IPS-11a (cell line): ENCODE data around the gene DMAC2.
"Not testable (repeated sequence)": the region's sequence is repeated elsewhere in the genome, so short reads cannot be mapped to it uniquely, and the experiment has no call there.

Source experiments
- H3K4me3 ChIP-seq: one replicate; pipeline ENCODE4 v1.5.1; 2013; ENCODE audit warnings: low read depth, low read length, control low read depth

DMAC2 gene

DNA sequence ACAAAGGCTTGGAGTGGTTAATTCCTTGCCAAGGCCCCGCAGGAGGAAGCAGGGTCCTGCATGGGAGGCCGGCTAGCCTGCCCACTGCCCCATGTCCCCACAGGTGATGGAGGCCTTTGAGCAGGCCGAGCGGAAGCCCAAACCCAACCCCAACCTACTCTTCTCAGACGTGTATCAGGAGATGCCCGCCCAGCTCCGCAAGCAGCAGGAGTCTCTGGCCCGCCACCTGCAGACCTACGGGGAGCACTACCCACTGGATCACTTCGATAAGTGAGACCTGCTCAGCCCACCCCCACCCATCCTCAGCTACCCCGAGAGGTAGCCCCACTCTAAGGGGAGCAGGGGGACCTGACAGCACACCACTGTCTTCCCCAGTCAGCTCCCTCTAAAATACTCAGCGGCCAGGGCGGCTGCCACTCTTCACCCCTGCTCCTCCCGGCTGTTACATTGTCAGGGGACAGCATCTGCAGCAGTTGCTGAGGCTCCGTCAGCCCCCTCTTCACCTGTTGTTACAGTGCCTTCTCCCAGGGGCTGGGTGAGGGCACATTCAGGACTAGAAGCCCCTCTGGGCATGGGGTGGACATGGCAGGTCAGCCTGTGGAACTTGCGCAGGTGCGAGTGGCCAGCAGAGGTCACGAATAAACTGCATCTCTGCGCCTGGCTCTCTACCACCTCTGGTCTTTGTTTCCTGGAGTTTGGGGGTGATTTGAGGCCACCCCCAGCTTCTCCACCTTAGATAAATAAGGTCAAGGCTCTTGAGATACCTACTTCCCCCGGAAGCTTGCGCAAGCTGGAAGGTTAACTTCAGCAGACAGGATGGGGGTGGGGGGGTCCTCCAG is 15.2 kb downstream of the DMAC2 start:
- H3K4me3 ChIP-seq: no peak overlapping the region

DNA sequence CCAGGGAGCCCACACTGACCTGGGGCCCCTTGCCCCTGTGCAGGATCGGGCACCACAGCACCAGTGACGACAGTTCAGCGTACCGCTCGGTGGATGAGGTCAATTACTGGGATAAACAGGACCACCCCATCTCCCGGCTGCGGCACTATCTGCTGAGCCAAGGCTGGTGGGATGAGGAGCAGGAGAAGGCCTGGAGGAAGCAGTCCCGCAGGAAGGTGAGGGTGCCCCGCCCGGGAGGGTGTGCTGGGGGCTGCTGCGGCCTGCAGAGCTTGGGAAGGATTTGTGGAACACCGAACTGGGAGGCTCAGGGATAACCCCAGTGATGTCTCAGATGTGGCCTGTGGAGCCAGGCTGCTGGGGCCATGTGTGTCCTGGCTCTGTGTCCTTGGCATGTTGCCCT is 16.8 kb downstream of the DMAC2 start:
- no peak overlapping the region for H3K4me3 ChIP-seq

DNA sequence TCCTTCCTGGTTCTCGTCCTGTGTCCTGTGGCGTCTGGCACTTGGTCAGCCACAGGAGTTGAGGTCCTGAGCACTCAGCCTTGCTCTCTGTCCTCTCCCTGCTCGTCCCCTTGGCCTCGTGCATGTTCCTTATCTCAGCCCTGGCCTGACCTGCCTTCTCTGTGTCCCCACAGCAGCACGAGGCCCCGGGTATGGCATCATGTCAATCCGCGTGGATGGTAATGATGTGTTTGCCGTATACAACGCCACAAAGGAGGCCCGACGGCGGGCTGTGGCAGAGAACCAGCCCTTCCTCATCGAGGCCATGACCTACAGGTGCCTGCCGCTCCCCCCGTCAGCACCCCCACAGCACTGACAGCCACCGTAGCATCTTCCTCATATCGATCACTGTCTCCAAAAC is 17.3 kb downstream of the DMAC2 start:
- H3K4me3 ChIP-seq: no peak overlapping the region

DNA sequence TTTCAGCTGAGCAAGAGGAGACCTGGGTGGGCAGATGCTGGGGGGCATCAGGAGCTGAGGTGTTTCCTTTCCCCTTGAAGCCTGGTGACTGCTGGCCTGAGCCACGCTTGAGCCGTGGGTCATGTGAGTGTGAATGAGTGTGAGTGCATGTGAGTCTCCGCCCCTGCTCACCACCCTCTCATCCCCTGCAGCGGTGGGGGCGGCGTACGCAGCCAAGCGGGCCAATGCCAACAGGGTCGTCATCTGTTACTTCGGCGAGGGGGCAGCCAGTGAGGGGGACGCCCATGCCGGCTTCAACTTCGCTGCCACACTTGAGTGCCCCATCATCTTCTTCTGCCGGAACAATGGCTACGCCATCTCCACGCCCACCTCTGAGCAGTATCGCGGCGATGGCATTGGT is 17.7 kb downstream of the DMAC2 start:
- no peak overlapping the region for H3K4me3 ChIP-seq

DNA sequence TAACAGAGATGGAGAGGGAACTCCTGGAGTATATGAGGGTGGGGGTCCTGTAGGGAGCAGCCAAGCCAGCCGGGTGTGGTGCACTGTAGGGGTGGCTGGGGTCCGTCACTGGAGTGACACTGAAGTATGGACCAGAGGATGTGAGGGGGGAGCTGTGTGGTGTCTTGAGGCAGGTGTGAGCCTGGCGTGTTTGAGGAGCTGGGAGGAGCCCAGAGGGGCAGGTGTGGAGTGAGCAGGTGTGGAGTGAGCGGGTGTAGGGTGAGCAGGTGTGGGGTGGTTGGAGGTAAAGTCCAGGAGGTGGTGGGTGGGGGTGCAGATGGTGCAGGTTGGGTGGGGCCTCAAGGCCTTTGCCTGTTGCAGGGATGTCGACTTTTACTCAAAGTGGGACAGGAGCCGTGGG is 18.4 kb downstream of the DMAC2 start:
- no peak overlapping the region for H3K4me3 ChIP-seq

DNA sequence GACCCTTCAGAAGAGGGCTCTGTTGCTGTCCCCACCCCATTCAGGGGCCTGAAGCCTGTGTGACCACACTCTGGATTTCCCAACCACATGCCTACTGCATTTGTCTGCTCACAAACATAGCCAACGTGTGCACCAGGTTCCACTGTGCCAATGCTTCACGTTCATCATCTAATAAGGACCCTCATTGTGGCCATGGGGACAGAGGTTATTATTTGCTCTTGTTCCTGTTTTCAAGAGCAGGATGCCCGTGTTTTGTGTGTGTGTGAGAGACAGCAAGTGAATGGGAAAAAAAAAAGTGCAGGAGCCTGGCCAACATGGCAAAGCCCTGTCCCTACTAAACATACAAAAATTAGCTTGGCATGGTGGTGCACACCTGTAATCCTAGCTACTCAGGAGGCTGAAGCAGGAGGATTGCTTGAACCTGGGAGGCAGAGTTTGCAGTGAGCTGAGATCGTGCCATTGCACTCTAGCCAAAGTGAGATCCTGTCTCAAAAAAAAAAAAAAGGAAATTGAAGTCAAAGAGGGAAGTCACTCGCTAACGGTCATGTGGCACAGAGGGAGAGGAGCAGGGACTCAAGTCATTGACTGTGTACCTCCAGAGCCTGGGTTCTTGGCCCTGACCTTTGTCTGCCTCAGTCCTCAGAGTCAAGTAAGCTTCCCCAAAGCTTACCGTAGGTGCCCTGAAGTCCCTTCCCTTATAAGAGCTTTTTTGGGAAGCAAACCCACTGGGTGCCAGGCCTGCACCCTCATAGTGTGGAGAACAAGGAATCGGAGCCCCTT is 19.4 kb downstream of the DMAC2 start:
- no peak overlapping the region for H3K4me3 ChIP-seq

DNA sequence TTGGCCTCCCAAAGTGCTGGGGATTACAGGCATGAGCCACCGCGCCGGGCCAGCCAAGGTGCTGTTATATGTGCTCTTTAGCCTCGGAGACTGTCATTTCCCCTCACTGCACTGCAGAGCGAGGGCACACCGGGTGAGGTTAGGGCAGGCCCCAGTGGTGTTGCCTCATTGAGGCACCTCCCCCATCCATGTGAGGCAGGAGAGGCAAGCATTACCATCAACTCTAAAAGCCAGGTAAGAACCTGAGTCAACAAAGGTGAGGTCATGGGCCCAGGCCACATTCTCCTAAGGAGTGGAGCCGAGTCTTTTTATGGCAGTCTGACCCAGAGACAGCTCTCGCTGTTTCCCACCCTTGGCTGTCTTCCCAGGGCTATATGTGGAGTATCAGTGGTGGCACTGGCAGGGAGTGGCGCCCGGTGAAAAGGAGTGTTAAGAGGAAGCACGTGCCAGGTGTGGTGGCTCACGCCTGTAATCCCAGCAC is 23.5 kb downstream of the DMAC2 start:
- H3K4me3 ChIP-seq: no peak overlapping the region

DNA sequence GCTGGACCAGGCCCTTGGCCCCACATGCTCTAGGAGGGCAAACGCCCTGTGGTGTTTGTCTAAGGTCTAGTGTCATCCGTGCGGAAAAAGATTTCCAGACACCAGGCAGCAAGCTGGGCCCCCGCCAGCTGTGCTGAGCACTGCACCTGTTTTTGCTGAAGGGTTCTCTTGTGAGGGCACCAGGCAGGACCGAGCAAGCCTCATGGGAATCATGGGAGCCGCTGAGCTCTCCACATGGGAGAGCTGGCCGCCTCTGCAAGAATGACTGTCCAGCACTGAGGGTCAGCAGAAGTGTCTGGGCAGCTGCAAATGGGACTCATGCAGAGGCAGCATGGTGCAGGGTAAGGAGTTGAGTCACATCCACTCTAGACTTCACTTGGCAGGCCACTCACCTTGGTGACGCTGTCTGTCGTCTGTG is 24.5 kb downstream of the DMAC2 start:
- no peak overlapping the region for H3K4me3 ChIP-seq

DNA sequence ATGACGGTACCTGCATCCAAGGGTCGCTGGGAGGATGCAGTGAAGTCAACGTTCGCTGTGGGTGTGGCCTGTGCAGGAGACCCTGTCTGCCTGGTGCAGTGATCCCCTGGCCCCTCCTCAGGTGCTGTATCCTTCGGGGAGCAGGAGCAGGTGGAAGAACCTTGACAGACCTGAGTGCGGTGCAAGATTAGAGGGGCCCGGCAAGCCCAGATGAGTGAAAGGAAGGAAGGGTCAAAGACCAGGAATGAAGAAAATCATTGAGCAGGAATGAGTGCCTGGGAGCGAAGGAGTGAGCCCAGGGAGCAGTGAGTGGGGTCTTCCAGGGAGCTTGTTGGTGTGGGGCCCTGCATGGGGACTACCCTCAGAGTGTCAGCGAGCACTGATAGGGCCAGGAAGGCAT is 25.3 kb downstream of the DMAC2 start:
- H3K4me3 ChIP-seq: no peak overlapping the region

DNA sequence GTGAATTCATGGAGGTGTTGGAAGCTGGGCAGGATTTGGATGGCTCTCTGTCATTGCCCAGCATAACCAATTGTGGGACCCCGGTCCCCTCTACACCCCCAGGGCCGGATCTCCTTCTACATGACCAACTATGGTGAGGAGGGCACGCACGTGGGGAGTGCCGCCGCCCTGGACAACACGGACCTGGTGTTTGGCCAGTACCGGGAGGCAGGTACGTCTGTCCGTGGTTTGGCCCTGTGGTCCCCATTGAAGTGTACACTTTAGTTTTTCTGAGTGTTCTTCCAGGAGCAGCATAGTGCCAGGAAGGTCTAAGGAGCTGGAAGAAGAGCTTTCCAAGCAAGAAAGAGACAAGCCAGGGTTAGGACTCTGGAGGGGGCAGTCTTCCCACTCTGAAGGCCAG is 25.8 kb downstream of the DMAC2 start:
- no peak overlapping the region for H3K4me3 ChIP-seq

DNA sequence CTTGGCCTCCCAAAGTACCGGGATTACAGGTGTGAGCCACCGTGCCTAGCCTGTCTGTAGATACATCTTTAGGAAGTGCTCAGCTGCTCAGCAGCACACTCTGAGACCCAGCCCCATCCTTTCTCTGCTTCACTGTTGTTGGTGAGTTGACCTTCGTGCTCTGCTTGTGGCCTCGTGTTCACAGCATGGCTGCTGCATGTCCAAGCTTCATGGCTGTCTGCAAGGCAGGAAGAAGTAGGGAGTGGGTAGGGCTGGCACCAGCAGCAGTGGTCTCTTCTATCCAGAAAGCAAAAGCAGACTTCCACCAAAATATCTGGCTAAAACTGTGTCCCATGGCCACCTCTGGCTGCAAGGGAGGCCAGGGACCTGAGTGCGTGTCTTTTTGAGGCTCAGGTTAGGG is 26.8 kb downstream of the DMAC2 start:
- H3K4me3 ChIP-seq: no peak overlapping the region

DNA sequence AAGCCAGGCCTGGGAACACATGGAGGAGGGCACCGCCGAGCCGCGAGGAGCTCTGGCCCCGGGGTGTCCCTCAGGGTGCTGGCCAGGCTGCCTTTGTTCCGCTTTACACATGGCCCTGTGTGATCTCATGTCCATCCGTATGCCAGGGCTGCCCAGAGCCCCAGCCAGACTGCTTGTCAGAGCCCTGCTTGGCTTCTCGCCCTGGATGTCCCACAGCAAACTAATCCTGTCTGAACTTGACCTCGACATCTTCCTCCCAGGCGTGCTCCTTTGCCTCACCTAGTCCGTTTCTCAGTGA is 27.8 kb downstream of the DMAC2 start:
- no peak overlapping the region for H3K4me3 ChIP-seq

DNA sequence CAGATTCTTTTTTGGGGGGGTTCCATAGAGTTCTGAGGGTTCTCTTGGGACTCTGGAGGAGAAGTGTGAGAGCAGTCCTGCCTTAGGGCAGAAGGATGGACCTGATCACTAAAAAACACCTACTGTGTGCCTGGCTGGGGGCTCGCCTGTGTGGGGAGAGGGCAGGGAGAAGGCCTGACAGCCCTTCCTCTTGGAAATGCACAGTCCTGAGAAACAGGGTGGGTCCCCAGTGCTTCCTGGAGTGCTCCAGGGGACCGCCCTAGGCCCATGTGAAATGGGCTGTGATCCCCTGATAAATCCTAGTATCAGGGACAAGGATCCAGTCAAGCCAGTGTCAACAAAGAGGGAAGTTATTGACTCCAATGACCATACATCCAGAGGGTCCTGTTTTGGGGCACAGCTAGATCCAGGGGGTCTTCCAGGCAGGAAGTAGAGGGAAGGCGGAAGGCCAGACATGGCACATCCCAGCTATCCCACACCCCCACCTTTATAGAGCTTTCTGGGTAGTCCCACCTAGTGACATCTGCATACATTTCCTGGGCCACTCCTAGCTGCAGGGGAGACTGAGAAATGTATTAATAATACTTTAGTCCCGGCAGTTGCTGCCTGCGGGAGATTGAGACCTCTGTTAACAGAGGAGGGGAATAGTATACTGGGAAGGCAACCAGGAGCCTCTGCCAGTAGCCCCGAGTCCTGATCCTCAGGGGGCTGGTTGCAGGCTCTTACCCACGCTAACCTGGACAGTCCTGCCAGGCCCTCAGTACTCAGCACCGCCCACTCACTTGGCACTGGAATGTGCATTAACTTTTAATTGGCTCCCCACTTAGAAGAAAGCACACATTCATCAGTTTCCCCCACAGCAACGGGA is 28.4 kb downstream of the DMAC2 start:
- no peak overlapping the region for H3K4me3 ChIP-seq

DNA sequence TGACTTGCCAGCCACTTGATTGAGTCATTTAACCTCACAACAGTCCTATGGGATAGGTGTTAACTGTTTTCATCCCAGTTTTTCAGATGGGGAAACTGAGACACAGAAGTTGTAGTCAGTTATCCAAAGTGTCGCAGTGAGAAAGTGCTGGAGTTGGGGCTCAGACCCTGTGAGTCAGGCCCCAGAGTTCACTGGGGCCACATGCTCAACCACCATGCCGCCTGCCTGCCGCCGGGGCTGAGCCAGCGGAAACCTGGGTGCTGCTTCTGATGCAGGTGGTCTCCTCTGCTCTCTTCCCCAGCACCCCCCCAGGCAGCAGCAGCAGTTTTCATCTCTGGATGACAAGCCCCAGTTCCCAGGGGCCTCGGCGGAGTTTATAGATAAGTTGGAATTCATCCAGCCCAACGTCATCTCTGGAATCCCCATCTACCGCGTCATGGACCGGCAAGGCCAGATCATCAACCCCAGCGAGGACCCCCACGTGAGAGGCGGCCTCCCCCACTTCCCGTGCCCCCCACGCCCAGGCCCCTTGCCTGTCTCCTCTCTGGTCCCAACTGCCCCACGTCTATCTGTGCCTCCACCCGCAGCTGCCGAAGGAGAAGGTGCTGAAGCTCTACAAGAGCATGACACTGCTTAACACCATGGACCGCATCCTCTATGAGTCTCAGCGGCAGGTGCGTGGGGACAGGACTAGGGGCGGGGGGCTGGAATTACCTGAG is 29.2 kb downstream of the DMAC2 start:
- no peak overlapping the region for H3K4me3 ChIP-seq

DNA sequence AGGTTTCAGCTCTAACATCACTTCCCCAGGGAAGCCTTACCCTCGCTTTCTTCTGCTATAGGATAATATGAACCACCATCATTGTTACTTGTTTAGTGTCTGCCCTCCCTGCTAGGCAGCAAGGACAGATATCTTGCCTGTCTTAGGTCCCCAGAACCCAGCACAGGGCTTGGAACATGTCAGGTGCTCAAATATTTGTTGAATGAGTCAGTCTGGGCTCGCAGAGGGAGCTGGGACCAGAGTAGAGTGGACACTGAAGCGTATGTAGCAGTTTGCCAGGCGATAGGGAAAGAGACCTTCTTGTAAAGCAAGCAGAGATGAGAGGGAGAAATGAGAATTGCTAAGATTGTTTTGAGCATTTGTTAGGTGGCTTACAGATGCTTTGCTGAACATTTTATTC is 30.4 kb downstream of the DMAC2 start:
- no peak overlapping the region for H3K4me3 ChIP-seq

DNA sequence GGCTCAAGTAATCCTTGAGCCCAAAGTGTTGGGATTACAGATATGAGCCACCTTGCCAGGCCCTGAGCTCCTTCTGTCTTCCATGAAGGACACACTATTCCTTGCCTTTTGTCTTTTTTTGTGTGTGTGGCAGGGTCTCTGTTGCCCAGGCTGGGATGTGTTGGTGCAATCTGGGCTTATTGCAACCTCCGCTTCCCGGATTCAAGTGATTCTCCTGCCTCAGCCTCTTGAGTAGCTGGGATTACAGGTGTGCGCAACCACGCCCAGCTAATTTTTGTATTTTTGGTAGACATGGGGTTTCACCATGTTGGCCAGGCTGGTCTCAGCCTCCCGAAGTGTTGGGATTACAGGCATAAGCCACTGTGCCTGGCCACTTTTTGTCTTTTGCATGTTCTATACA is 30.9 kb downstream of the DMAC2 start:
- H3K4me3 ChIP-seq: not testable (repeated sequence)

DNA sequence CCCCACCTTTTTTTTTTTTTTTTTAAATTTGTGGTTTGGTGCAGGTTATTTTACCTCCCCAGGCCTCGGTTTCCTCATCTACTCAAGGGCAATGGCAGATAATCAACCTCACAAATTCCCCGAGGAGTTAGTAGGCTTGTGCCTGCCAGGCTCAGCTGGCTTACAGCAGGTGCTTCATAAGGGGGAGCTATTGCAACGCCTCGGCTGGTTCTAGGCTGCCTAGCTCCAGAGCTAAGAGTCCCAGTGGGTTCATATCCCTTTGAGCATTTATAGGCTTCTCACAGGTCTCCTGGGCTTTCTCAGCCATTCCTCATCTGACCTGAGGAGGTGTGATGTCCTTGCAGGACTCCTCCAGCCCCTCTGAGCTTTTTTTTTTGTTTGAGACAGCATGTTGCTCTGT is 31.5 kb downstream of the DMAC2 start:
- no peak overlapping the region for H3K4me3 ChIP-seq

DNA sequence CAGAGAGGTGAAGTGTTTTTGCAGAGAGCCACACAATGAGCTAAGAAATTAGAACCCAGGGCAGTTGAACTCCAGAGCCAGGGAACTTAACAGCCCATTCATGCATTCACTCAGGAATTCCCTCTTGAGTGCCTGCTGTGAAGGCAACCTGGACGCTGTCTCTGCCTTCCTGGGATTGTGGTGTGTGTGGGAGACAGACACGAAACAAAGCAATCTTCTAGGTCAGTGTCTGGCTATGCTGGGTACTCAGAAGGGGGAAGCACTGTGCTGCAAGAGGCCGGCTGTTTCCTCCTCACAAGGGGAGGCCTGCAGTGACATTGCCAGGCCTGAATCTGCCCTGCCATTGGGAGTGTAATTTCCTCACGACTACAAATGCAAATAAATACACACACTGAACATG is 32.4 kb downstream of the DMAC2 start:
- H3K4me3 ChIP-seq: no peak overlapping the region

DNA sequence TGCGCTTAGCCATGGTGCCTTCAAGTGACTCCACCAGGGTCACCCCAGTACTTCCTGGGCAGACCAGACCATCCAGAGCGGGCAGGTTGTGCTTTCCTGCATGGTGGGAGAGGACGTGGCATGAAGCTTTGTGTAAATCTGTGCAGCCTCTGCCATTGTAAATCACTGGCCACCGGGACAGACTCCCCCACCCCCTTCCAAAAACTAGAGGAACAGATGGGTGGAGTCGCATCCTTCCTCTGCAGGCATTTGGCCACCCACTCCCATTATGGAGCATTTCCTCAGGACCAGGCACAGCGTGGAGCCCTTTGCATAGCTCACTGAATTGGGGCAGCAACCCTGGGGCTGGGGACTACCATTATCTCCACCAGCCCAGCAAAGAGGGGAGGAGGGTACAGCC is 33.9 kb downstream of the DMAC2 start:
- H3K4me3 ChIP-seq: no peak overlapping the region

DNA sequence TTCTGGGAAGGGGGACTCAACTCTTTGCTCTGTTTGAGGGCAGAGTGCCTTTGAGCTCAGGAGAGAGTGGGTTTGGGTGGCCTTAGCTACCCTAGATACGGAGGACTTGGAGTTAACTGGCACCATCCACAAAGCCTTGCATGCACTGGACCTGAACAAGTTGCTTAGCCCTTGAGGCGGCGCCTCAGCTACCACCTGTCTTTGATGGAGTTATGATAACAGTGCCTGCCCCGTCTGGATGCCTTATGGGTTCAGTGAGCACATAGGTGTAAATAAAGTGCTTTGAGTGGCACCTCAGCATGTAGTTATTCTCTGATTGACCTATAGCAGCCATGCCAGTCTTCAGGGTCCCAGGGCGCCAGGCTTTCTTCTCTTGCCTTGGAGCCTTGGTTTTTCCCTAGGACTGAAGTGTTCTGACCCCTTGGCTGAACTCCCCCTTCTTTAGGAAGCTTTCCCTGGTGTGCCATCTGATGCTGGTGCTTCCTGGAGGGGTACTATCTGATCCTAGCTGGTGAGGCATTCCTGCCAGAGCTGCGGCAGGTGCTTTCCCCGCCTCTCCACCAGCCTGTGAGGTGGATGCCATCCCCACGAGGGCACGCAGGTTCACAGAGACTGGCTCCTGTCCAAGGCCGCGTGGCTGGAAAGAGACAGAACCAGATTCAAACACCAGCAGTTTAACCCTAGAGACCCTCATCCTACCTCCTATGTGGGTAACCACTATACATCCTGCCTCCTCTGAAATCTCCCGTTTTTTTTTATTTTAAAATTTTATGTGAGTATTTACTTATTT is 36.3 kb downstream of the DMAC2 start:
- no peak overlapping the region for H3K4me3 ChIP-seq
